ENCODE measurements around the gene SOST.

The SOST gene

DNA sequence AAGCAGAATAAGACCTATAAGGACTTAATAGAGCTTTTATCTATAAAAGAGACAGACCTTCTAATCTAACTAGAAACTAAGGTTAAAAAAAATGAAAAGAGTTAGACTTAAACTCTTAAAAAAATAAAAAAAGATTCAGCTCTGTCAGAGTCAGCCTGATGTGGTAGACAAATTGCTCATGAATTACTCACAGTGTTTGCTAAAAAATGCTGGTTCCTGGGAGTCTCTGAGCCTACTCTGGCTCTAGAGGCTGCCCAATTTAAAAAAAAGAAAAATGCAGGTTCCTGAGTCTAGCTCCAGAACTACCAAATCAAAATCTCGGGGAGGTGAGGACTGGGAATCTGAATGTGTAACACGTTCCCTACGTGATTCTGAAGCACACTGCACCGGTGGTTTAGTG lies 18.1 kb downstream of the SOST start:
- DNase-seq, result no peak

DNA sequence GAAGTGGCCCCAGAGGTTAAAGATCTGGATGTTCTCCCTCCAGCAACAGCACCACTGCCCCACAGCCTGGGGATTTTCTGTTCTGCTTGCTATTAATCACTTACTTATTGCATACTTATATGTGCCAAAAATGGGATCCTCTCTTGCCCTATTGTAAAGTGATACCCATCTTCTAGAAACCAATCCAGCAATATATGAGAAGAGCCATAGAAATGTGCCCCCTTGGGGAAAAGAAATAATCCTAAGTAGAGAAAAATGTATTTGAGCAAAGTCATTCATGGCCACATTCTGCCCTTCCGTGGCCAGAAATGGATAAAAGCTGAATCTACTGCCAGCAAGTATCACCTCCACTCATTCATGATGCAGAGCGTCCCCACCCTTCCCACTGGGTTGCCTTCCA lies 20.9 kb downstream of the SOST start:
- no peak for DNase-seq

DNA sequence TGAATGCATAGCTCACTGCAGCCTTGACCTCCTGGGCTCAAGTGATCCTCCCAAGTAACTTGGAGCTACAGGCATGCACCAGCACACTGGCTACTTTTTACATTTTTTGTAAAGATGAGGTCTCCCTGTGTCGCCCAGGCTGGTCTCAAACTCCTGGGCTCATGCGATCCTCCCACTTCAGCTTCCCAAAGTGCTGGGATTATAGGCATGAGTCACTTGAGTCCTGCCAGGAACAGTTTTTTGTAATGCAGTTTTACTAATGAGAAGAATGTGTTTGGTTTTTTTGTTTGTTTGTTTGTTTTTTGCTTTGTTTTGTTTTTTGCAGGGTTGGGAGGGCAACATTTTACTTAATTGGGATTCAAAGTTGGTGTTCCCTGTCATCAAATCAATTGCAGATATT lies 22.2 kb downstream of the SOST start:
- DNase-seq, result no peak

DNA sequence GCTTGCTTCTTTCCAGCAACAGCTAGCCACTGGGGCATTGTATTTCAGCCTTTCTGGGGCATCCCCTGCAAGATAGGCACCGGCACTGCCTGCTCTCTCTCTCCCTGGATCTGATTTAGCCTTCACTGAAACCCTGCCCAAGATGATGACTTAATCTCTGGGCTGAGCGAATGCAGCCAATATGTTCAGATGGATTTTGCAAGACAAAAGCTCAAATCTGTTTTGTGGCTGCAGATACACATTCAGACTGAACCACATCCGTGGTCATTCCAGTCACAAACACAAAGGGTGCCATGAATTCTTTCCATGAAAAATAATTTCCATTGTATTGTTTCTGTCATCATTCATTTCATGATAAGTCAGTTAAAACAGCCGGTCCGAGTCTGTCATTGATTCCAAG lies 24.2 kb downstream of the SOST start:
- DNase-seq, result no peak

DNA sequence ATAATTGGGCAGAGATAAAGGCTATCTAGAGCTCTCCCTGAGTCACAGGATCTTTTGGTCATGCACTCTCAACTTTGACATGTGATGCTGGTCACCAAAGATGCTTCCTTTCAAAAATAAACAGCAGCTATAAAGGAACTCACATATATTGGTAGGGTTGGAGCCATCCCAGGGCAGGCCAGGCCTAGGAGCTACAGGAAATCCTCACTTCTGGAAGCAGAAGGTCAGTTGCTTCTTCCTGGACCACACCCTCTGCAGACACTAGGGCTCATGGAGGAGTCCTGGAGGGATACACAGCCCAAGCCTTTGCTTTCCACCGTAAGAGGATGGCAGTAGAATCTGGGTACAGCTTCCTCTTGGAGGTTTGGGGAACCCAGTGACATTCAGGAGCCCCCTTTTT lies 24.6 kb downstream of the SOST start:
- DNase-seq, result no peak

DNA sequence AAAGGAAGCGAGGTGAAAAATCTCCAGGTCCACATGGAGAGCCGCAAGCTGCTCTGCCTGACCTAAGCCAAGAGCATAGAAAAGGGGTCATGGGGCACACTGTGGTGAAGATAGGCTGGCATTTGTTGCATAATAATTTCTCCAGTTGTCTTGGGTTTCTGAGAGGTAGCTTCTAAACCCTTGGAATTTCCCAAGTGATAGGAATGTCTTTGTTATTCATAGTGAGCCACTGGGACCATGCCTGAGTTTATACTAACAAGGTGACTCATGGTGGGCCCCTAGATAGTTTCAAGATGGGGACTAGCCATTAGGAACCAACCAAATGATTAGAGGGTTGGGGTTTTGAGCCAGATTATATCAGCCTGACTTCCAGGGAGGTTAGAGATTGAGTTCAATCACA lies 25.6 kb downstream of the SOST start:
- DNase-seq, result no peak

DNA sequence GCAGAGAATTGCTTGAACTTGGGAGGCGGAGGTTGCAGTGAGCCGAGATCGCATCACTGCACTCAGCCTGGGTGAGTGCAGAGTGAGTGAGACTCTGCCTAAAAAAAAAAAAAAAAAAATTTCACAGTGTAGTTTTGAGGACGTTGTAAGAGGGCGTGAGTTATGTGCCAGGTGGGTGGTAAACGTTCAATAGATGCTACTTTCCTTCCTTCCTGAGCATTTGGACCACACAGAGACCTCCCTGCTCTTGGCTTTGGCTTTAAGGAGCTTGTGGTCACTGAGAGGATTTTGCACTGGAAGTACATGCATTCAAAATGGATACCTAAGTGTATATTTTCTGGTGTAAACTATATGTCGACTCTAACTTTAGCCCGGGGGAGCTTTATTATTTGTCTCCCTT lies 30.5 kb downstream of the SOST start:
- no peak for DNase-seq

DNA sequence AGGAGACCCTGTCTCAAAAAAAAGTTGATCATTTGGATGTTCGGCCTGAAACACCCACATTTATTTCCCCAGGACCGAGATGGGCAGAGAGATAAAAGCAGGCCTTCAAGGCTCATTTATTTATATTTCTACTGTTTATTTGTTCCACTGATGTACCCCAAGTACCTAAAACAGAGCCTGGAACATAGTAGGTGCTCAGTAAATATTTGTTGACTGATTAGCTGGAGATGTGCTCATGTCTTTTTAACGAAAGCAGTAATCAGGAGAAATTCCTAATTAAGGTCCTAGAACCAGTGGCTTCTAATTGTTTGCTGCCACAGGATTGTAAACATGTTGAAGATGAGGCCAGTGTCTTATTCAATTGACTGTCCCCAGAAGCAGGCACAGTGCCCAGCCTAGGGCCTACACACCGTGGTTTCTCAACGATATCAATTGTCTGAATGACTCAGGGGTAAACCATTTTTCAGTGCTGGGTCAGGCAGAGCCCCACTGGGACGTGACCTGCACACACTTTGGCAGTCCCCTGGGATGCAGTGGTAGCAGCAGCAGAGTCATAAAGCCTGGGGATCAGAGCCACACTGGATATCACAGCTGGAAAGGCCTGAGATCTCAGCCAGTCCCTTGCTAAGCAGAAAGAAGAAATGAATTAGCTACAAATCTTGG lies 34.8 kb downstream of the SOST start:
- no peak for DNase-seq

DNA sequence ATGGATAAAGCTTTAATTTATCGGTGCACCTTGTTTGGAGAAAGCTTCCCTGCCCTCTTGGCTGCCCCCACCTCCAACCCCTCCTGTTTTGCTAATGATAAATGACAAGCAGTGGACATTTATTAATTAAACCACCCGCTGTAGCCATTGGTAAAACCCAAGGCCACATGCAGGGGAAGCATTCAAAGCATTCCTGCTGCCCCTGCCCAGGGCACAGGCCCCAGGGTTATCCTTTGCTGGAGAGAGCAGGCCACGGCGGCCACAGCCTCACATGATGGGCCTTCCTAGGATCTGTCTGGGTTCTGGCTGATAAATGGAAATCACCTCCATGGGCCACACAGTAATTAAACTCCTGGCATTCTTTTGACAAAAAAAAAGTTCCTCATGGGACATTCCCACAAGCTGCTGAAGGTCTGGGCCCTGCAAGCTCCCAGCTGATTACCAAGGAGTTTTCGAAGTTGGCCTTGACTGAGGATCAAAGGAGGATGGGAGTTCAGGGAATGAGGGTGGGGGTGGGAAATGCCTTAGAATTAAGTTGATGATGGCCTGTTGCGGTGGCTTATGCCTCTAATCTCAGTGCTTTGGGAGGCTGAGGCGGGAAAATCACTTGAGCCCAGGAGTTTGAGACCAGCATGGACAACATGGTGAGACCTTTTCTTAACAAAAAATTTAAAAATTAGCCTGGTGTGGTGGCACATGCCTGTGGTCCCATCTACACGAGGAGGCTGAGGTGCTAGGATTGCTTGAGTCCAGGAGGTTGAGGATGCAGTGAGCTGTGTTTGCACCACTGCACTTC lies 35.5 kb downstream of the SOST start:
- no peak for DNase-seq

DNA sequence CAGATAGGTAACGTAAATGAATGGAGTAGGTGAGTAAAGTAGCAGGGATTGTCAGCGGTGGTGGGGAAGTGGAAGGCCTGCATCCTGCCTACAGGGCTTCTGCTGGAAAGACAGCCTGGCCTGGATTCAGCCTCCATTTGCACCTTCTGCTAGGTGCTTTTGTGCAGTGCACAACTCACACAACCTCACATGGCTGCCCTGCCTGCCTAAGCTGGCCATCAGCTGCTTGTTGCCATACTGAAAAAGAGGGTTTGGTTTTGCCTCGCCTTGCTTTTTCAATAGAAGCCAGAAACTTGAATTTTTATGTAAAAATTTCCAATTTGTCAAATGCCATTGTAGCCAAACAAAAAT lies 36.3 kb downstream of the SOST start:
- no peak for DNase-seq

DNA sequence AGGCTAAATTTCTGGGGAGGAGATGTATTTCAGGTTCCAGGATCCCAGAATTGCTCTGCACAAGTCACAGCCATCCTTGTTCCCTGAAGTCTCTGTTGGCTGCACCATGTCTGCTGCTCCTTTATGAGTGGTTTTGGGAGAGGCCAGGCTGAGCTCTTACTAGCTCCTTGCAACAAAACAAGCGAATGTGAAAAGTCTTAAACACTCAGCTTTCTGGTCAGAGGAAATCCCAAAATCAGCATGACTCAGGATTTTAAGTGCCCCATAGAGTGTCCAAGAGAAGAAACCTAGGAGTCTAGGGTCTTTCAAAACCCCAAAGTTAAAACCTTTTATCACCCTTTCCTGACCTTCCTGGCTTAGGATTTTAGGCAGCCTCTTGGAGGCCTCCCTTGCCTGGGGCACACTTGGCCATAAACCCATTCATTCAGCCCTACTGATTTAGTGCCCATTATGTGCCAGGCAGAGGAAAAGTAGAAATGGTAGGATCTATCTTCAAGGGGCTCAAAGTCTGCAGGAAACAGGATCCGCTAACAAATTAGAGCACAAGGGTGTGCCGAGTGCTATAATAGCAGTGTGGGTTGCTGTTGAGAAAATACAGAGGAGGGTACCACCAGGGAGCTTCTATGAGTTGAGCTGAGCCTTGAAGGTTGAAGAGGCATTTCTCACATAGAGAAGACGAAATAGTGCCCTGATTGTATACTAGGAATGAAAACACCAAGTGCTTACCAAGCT lies 36.9 kb downstream of the SOST start:
- DNase-seq, result no peak

DNA sequence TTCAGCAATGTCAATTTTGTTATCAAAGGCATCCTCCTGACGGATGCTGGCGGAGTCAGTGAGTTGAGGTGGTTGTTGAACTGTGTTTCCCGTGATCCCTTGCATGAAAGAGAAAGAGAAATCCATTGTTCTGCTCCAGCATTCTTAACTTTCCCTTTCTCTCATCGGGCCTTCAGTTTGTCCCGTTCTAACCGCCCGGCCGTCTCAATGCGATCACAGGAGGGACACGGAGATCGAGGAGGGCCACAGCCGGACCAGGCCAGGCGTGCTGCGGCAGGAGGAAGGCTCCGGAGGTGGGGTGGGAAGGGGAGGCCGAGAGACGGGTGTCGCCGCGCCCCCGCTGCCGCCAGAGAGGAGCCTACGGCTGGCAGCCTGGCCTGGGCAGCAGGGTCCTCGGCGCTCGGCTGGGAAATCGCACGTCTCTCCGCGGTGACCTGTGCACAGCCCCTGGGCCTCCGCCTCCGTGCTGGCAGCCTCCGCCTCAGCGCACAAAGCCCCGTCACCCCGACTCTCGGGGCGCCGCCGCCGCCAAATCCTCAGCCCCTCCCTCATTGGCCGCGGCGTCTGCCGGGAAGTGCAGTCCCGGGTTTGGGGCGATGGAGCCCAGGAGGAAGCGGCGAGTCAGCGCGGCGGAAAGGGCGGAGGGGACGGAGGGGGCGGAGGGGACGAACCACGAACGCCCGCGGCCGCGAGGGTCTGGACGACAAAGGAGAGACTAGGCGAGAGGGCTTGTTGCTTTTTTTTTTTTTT lies 38.1 kb downstream of the SOST start:
- DNase-seq, result peak; percentile 87

DNA sequence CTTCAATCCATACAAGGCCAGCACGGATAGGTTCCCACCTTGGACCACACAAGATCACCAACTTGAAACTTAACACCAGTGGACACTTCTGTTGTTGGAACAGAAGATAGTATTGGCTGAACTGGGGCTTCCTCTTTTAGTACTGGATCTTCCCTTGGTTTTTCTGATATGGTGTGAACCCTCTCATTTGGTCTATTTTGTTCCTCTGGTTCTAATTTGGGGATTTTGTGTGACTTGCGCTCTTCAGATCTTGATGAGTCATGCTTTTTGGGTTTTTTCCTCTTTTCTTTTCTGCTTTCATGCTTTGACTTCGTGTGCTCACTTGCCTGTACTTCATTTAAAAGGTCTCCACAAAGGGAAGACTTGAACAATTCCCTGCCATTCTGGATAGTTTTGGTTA lies 39.0 kb downstream of the SOST start:
- DNase-seq, result no peak

DNA sequence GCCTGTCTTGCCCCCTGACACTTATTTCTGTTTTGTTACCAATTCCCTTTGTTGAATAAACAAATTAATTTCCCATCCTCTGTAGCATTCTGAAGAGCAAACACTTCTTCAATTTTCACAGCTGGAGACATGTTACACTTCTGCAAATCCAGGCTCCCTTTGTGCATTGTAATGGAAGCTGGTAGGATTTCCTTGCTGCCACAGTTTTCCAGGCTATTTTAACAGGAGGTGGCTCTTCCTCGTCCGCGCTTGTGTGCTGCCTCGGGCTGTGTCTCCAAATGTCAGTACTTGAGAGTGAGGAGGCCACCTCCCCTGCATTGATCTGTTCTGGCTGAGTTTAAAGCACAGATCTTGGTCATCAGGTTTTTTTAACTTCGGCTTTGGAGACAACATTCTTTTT lies 40.0 kb downstream of the SOST start:
- DNase-seq, result no peak

DNA sequence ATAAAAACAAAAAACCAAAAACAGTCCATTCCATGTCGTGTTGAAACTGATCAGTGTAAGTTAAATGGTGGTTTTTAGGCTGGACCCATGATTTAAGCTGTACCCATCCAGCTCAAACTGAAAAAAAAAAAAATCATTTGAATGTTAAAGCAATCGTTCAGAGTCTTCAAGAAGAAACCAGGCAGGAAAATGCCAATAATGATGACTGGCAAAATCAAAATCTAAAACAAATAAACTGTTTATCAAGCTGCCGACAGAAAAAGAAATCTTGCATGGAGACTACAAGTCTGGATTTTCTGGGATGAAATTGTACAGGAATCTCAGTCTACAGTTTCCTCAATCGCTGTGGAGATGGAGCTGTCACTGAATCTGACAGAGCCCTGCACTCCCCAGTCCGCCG lies 40.7 kb downstream of the SOST start:
- no peak for DNase-seq

DNA sequence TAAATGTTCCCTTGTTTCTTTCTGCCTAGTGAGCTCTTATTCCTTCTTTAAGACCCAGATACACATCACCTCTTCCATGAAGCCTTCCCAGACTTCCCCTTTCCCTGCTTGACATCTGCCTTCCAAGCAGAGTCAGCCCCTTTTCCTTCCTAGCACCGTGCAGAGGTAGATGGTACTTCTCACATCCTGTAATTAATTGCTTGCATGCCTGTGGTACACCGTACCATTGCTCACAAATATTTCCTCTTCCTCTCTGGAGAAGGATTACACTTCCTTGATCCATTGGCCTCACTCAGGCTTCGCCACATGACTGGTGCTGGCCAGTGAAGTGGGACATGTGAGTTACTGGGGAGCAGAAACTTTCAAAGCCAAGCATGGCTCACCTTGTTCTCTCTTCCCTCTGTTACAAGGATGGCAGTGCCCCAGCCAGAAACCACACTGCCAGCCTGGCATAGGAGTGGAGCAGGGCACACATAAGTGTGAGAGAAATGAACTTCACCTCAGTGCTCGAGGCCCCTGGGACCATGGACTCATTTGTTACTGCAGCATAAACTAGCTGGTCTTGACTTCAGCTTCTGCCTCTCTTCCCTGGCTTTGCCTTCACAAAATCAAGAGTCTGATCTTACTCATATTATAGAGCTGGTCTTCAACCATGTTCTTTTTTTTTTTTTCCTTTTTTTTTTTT lies 44.0 kb downstream of the SOST start:
- no peak for DNase-seq

DNA sequence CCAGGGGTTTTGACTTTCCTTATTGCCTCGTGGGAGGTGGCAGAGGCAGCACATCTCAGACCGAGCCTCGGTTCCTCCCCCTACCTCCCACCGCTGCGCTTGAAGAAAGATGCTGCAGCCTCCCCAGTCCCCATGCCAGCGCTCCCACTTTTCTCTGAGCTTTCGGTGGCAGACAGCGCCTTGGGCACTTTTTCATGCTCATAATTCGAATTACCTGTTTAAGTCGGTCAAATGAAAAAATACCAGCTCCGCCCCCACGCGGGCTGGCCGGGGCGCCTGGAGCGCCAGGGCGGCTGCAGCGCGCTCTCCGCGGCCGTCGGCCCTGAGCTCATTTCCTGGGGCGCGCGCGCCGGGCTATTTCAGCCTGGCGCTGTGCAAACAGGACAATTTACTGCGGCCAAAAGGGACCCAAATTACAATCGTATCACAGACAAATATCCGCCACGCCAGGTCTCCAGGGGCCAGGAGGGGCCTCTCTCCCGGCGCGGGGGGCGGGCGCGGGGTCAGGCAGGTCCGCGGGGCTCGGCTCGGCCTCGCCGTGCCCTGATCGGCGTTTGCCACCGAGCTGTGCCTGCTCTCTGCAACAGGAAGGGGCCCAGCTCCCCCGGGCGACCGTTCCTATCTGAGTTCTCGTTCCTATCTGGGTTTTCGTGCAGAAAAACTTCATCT lies 45.0 kb downstream of the SOST start:
- DNase-seq, result peak; percentile 40

DNA sequence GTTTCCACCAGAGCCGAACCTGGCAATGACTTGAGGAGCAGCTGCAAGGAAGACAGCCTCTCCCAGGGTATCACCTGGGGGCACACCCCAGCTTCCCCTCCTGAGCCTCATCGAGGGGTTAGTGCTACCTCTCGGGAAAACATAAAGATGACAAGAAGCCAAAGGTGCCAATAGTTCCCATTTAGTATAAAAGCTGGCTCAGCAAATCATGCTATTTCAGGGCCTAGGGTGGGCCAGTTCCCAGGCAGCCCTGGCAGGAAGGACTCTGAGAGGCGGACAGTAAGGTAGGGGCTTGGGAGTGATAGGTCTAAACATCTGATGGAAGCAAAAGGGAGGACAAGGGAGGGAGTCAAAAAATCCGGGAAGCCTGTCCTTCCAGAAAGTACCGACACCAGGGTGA lies 46.2 kb downstream of the SOST start:
- DNase-seq, result no peak

DNA sequence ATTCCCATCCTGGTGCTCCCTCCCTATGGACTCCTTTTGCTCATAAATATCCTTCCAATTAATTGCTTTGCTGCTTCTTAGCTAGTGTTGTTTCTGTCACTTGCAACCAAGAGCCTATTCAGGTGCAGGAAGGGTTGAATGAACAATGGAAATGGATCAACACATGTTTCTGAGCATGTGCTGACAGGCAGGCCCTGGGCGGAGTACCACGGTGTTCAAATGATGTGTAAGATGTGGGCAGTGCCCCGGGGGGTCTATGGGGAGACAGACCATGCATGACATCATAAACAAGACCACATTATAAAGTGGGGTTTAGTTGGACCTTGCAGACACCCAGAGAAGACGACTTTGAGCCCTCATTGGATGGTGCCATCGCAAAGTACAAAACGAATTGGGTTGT lies 48.5 kb downstream of the SOST start:
- no peak for DNase-seq

DNA sequence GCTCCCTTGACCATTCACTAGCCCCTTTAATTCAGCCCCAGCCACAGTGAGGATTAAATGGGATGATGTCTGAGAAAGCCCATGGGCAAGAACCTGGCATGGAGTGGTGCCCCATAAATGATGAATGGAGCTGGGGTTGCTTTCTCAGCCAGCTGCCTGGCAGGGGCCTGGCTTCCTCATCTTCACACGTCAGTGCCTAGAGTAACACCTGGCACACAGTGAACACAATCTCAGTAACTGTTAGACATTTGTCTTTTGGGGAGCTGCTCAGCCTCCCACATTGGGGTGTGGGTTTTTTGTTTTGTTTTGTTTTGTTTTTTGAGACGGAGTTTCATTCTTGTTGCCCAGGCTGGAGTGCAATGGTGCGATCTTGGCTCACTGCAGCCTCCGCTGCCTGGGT lies 49.4 kb downstream of the SOST start:
- no peak for DNase-seq

DNA sequence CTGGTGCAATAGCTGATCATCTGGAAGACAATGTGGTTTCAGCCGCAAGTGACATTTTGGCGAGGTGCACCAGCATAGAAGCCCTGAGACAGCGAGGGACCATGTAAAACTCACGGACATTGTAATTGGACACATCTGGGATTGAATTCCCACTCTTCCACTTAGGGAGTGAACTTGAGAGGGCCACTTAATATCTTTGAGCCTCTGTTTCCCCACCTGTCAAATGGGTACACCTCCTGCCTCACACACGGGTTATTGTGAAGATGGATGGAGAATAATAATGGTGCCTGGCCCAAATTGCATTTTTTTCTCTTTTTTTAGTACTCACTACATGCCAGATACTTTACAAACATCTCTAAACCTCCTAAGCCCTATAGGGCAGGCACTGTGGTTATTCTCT lies 51.4 kb downstream of the SOST start:
- DNase-seq, result no peak

DNA sequence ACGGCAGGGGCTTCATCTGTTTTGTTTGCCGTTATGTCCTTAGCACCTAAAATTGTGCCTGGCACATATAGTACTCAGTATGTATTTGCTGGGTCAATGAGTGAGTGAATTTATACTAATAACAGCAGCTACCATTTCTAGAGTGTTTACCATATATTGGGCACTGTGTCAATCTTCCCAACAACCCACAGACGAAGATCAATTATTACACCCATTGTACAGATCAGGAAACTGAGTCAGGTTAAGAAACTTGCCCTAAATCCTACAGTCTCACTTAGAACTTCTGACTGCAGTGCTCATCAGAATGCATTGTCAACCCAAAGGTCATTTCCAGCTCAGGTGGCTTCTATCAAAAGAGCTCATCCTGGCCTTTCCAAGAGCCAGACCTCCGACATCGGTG lies 52.4 kb downstream of the SOST start:
- DNase-seq, result no peak
